GM19452 (cell line): ENCODE measurements around the gene ADD1.
A peak's percentile ranks its signal among the peaks of the same experiment; 100 is the strongest.
"Not testable (repeated sequence)": the region's sequence is repeated elsewhere in the genome, so short reads cannot be mapped to it uniquely, and the experiment has no call there.

Experiments
- ATAC-seq: cut with Tn5 transposase; IDR thresholded peaks from one replicate; pipeline ENCODE4 v1.9.1; 2021; ENCODE audit not compliant: unreplicated experiment

The ADD1 gene

GRCh38 chr4:2932321-2932950, 88.8 kb downstream of the ADD1 start:
- ATAC-seq: no peak

- ATAC-seq: no peak
These were observed 89.4 kb downstream of the ADD1 start for GRCh38 chr4:2932951-2933565.

- ATAC-seq: no peak
These were observed 90.0 kb downstream of the ADD1 start for GRCh38 chr4:2933566-2934076.

- no peak for ATAC-seq
These were observed 90.6 kb downstream of the ADD1 start for GRCh38 chr4:2934077-2934812.

GRCh38 chr4:2934813-2935761, 91.4 kb downstream of the ADD1 start:
- peak; percentile 49 for ATAC-seq

- ATAC-seq: no peak
These were observed 92.4 kb downstream of the ADD1 start for GRCh38 chr4:2935762-2936743.

GRCh38 chr4:2936773-2937145, 93.1 kb downstream of the ADD1 start:
- ATAC-seq: no peak

GRCh38 chr4:2937146-2937857, 93.7 kb downstream of the ADD1 start:
- no peak for ATAC-seq

GRCh38 chr4:2937986-2938385, 94.3 kb downstream of the ADD1 start:
- ATAC-seq: no peak

GRCh38 chr4:2938411-2938810, 94.8 kb downstream of the ADD1 start:
- ATAC-seq: not testable (repeated sequence)

- no peak for ATAC-seq
These were observed 95.3 kb downstream of the ADD1 start for GRCh38 chr4:2938906-2939305.

- ATAC-seq: no peak
These were observed 96.0 kb downstream of the ADD1 start for GRCh38 chr4:2939383-2940243.

- no peak for ATAC-seq
These were observed 96.9 kb downstream of the ADD1 start for GRCh38 chr4:2940267-2941137.

- no peak for ATAC-seq
These were observed 97.7 kb downstream of the ADD1 start for GRCh38 chr4:2941138-2942036.

- ATAC-seq: no peak
These were observed 98.4 kb downstream of the ADD1 start for GRCh38 chr4:2942037-2942531.
